Activated CD4-positive, alpha-beta T cell treated with anti-CD3 and anti-CD28 coated beads, Interleukin-2, amount 10 ng/mL, durations not matched to agents 24 days and 14 days (primary cell): ENCODE data around the gene IDH2. TPM values are rescaled to one million over a fixed set of nuclear protein-coding genes. Genes with fewer than 3 reads are reported as not detected.
A peak's percentile ranks its signal among the peaks of the same experiment; 100 is the strongest.

ENCODE experiments used
- DNase-seq: peaks from one replicate; pipeline ENCODE4 v3.0.0; 2022
- H3K27ac Mint-ChIP-seq: one replicate; pipeline ENCODE4 v1.8.0; 2022; ENCODE audit warnings: mild to moderate bottlenecking, mixed read lengths
- H3K27me3 Mint-ChIP-seq: one replicate; pipeline ENCODE4 v1.8.0; 2022; ENCODE audit warnings: mixed read lengths
- H3K36me3 Mint-ChIP-seq: one replicate; pipeline ENCODE4 v1.8.0; 2022; ENCODE audit warnings: low read depth, mild to moderate bottlenecking, mixed read lengths
- H3K4me1 Mint-ChIP-seq: one replicate; pipeline ENCODE4 v1.8.0; 2021; ENCODE audit warnings: mixed read lengths
- H3K4me3 Mint-ChIP-seq: one replicate; pipeline ENCODE4 v1.8.0; 2022; ENCODE audit warnings: mild to moderate bottlenecking, moderate library complexity, mixed read lengths
- H3K9me3 Mint-ChIP-seq: one replicate; pipeline ENCODE4 v1.8.0; 2021; ENCODE audit warnings: mixed read lengths
- intact Hi-C: fragments of 100-400 bp; cut with micrococcal nuclease; formaldehyde crosslinking; loops from one replicate; pipeline ENCODE4 v1.15.1; 2023
- total RNA-seq: library from RNA; stranded (reverse); gene quantifications from 2 replicates; pipeline ENCODE4 v1.2.3, GENCODE V29; 2022

Gene IDH2
- total RNA-seq, 1 donor from 2014 or later: 119 TPM

DNA sequence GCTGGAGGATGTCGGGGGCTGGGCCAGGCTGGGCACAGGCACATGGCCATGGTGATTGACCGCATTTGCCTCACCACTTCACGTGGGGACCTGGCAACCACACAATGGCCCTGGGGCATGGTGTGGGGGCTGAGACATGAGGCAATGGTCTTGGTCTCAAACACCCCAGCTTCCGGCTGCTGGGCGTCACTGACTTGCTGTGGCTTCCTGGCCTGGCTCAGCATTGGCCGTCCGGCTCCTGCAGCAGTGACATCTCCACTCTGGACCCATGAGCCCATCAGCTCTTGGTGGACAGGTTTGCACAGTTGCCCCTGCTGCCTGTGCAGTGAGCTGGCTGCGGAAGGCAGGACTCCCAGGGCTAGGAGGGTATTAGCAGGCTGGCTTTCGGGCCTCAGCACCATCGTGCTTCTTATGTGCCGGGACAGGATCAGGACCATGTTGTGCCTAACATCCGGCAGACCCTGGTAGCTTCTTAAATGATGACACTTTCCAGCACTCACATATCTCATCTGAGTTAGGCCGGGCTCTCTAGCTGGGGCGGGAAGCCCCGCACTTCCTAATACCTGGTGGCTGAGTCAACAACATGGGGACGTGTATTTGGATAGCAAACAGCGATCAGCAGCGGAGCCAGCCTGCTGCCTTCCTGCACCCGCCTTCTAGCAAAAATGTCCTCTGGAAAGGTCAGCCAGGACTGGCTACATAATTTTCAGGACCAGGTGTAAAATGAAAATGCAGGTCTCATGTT, 67.0 kb downstream of the IDH2 start:
- H3K4me1 Mint-ChIP-seq: peaks cover 68% of the 10 kb centered on the region
- no peak for DNase-seq
- no peaks in the 10 kb centered on the region for H3K9me3 Mint-ChIP-seq
- no peak overlapping the region for H3K4me3 Mint-ChIP-seq
- H3K36me3 Mint-ChIP-seq: no peaks in the 10 kb centered on the region
- intact Hi-C loops: no loop called here
- H3K27ac Mint-ChIP-seq: peak overlapping the region; percentile 72
- no peaks in the 10 kb centered on the region for H3K27me3 Mint-ChIP-seq

- H3K27ac Mint-ChIP-seq: peak overlapping the region; percentile 72
- no peak for DNase-seq
- peak overlapping the region; percentile 41 for H3K4me3 Mint-ChIP-seq
- peaks cover 3% of the 10 kb centered on the region for H3K9me3 Mint-ChIP-seq
- intact Hi-C loops: loop anchor here (5.0 kb wide), 1 partner anchor 39 kb away; no protein-coding TSS in a partner anchor
- H3K36me3 Mint-ChIP-seq: peaks cover 8% of the 10 kb centered on the region
- peaks cover 60% of the 10 kb centered on the region for H3K4me1 Mint-ChIP-seq
- H3K27me3 Mint-ChIP-seq: no peaks in the 10 kb centered on the region
Observed at GRCh38 chr15:90033448-90033847, 68.8 kb downstream of the IDH2 start.

Other genes with a start within 250 kb of the IDH2 start
- 20.3 and 20.6 TPM in 2 replicates for gene AP3S2, start 208.5 kb downstream of the IDH2 start, total RNA-seq
- not detected in 2 replicates for gene ARPIN, start 189.5 kb downstream of the IDH2 start, total RNA-seq
- gene ZNF710, start 101.1 kb downstream of the IDH2 start, total RNA-seq: 28.3 and 29.3 TPM in 2 replicates
- 17.5 and 18.9 TPM in 2 replicates for gene SEMA4B, start 98.9 kb upstream of the IDH2 start, total RNA-seq
- gene CIB1, start 131.5 kb upstream of the IDH2 start, total RNA-seq: 149 and 156 TPM in 2 replicates
- gene GDPGP1, start 131.7 kb upstream of the IDH2 start, total RNA-seq: 9.9 and 11.9 TPM in 2 replicates
- 0.44 and 1.4 TPM in 2 replicates for gene TTLL13, start 147.1 kb upstream of the IDH2 start, total RNA-seq
- 43.2 and 44.3 TPM in 2 replicates for gene NGRN, start 163.2 kb upstream of the IDH2 start, total RNA-seq
- gene ZNF774, start 249.8 kb upstream of the IDH2 start, total RNA-seq: 1.2 and 2.3 TPM in 2 replicates